Measurements from ENCODE around the gene BTN2A1.
A peak's percentile ranks its signal among the peaks of the same experiment; 100 is the strongest.

BTN2A1 gene

DNA sequence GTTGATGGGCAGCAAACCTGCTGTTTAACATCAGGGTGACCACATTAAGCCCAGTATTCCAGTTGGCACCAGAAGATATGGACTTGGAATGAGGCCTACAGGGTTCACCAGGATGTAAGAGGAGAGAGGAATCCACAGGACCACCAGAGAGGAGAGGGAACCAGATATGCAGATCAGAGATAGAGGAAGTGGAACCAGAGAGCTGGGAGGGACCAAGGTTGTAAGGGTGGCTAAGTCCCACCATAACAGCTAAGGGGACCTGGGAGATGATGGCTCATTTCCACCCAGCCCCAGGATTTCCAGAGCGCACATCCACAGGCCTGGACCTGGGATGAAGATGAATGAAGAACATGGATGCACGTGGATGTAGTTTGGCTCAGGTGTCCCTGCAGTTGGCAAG lies 11.1 kb downstream of the BTN2A1 start:
- no peak for DNase-seq (ENCODE audit: low read depth, low spot score)

DNA sequence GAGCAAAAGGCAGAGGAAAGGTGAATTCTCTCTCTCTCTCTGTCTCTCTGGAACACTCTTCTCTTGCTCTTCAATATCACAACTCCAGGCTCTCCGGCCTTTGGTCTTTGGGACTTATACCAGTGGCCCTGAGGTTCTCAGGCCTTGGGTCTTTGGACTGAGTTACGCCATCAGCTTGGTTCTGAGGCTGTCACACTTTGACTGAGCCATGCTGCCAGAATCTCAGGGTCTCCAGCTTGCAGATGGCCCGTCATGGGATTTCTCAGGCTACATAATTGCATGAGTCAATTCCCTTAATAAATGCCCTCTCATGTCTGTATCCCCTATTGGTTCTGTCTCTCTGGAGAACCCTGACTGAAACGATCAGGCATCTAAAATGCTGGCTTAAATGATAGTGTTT lies 12.9 kb downstream of the BTN2A1 start:
- no peak for DNase-seq (ENCODE audit: low read depth, low spot score)

DNA sequence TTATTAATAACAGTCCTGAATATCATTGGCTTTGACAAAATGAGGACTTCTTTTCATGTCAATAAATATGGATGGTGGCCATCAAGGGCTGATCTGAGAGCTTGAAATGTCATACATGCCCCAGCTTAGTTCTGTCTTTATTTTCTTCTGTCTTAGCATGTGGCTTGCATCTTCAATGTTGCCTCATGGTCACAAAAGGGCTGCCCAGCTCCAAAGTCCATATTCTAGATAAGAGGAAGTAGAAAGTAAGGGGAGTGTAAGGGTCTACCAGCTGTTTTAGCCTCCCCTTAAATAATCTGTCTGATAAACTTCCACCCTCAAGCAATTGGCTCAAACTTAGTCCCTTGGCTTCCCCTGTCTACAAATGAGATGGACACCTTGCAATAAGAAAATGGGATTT lies 14.2 kb downstream of the BTN2A1 start:
- DNase-seq (ENCODE audit: low read depth, low spot score), result no peak

GRCh38 chr6:26472549-26473290 lies 15.0 kb downstream of the BTN2A1 start:
- no peak for DNase-seq (ENCODE audit: low read depth, low spot score)

DNA sequence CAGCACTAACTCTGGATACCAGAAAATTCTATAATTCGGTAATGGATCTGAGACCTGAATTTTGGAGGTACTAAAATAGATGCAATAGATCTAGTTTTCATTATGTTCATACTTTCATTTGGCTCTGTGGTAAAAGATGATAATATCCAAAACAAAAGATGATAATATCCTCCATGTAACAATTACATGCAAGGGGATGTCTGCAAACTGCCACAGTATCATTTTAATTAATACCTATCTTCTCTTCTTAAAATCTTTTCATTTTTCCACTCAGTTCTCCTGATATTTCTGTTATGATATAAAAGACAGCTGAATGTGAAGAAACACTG lies 15.6 kb downstream of the BTN2A1 start:
- no peak for DNase-seq (ENCODE audit: low read depth, low spot score)

DNA sequence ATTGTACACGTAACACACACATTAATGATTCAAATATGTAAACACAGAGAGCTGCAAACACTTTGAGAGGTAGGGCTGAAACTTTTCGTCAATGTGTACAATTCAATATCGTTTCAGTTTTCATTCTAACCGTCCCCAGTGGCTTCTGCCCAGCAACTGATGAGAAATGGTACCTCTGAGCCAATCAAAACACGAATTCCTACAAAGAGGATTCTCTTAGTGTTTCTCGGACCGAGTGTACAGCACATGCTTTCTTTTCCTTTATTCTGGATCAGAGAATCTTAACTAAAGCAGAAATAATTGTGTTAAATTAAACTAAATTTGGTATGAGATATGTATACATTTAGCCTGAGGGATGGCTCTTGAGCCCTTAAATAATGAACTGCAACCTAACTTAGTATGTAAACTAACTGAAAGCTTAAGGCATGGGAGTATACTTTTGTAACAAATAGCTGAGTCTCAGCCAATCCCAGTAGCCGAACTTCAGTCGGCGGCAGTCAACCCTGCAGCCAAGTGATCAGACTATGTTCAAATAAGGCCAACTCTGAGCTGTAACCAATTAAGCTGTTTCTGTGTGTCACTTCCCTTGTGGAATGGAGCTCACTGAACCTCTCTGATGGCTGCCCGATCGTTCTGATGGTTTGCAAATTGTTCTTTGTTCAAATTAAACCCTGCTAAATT lies 16.1 kb downstream of the BTN2A1 start:
- peak; percentile 96 for DNase-seq (ENCODE audit: low read depth, low spot score)

GRCh38 chr6:26474439-26474881 lies 16.7 kb downstream of the BTN2A1 start:
- no peak for DNase-seq (ENCODE audit: low read depth, low spot score)

DNA sequence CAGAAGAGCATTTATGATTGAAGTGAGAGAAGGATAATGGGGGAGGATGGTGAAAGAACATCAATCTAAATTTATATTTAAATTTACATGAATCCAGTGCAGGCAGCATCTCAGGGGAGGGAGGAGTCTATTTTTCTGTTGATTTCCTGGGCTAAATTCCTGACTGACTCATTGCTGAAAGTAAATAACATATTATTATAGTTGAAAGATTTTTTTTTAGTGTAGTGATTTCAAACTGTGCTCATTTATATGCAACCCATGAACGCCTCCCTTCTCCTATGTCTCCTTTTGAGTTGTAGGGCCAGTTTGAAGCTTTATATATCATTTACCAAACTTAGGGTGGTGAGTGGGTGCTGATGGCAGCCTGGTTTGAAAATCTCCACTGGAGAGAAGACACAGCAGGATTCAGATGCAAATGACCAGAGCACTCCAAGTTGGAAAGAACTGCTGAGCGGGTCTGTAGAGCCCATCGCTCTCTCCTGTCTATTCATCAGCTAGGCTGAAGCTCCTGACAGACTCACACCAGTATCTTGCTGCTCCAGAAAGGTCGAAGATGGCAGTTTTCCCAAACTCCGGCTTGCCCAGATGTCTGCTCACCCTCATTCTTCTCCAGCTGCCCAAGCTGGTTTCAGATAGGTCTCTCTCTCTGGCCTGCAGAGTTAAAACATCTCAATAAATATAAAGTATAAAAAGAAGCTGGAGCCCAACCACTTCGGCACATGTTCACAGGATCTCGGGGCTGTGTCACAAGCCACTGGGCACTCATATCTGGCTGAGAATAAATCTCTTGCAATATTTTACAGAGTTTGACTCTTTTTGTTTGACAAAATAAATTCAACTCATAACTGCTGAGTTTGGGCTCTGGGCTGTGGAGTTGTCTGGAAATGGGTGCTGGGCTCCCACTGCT lies 18.3 kb downstream of the BTN2A1 start:
- DNase-seq (ENCODE audit: low read depth, low spot score), result peak; percentile 39

DNA sequence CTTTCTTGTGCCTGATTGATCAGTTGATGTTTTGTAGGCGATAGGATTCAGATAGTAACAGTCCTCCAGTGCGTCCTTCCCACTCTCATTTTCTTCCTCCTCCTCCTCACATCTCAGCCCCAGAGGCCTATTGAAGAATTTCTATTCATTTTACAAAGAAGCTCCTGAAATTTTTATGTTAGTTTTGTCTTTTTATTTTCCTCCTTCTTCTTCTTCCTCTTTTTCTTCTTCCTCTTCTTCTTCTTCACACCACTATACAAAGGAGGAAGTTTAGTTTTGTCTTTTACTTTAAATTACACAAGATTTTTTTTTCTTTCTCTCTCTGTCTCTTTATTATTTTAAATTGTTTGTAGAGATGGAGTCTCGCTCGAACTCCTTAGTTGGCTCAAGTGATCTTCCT lies 19.1 kb downstream of the BTN2A1 start:
- no peak for DNase-seq (ENCODE audit: low read depth, low spot score)

DNA sequence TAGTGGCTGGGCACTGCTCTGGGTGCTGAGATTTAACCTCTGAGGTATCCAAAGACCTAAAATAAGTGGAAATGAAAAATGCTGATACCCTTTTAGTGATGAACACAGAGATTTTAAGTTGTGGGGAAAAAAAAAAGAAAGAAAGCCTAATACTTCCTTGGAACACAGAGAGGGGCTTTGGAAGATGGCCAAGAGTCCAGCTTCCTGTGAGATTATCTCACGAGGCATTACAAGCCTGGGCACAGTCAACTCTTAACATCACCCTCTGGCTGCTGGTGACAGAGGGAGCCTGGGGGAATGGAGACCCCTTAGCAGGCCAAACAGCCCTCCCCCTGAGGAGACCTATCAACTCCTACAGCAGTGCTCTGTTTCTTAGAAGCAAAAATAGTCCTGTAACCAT lies 19.7 kb downstream of the BTN2A1 start:
- DNase-seq (ENCODE audit: low read depth, low spot score), result no peak

- DNase-seq (ENCODE audit: low read depth, low spot score), result no peak
These were observed 20.6 kb downstream of the BTN2A1 start for GRCh38 chr6:26478100-26478984.

- DNase-seq (ENCODE audit: low read depth, low spot score), result no peak
These were observed 21.2 kb downstream of the BTN2A1 start for GRCh38 chr6:26478985-26479278.

DNA sequence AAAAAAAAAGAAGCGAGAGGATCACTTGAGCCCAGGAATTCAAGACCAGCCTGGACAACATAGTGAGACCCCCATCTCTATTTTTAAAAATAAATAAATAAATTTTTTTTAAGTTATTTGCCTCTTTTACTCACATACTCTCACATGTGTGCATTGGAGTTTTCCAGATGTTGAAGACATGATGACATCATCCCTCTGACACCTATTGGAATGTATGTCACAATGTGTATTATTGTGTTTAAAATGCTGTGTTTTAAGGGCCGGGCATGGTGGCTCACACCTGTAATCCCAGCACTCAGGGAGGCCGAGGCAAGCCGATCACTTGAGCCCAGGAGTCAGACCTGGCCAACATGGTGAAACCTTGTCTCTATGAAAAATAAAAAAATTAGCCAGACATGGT lies 24.6 kb downstream of the BTN2A1 start:
- no peak for DNase-seq (ENCODE audit: low read depth, low spot score)

GRCh38 chr6:26483727-26484126 lies 26.0 kb downstream of the BTN2A1 start:
- no peak for DNase-seq (ENCODE audit: low read depth, low spot score)

- DNase-seq (ENCODE audit: low read depth, low spot score), result no peak
These were observed 26.4 kb downstream of the BTN2A1 start for GRCh38 chr6:26484161-26484560.

- DNase-seq (ENCODE audit: low read depth, low spot score), result no peak
These were observed 27.5 kb downstream of the BTN2A1 start for GRCh38 chr6:26485112-26485780.

DNA sequence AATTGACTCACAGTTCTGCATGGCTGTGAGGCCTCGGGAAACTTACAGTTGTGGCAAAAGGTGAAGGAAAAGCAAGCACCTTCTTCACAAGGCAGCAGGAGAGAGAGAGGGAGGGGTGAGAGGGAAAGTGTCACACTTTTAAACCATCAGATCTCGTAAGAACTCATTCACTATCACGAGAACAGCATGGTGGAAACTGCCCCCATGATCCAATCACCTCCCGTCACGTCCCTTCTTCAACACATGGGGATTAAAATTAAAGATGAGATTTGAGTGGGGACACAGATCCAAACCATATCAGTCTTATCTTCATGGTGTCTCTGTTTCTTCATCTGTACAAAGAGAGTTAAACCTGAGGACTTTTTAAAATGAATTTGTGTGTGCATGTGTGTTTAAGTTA lies 28.6 kb downstream of the BTN2A1 start:
- DNase-seq (ENCODE audit: low read depth, low spot score), result no peak

GRCh38 chr6:26487466-26487865 lies 29.7 kb downstream of the BTN2A1 start:
- DNase-seq (ENCODE audit: low read depth, low spot score), result no peak

- DNase-seq (ENCODE audit: low read depth, low spot score), result no peak
These were observed 32.5 kb downstream of the BTN2A1 start for GRCh38 chr6:26489996-26490964.

DNA sequence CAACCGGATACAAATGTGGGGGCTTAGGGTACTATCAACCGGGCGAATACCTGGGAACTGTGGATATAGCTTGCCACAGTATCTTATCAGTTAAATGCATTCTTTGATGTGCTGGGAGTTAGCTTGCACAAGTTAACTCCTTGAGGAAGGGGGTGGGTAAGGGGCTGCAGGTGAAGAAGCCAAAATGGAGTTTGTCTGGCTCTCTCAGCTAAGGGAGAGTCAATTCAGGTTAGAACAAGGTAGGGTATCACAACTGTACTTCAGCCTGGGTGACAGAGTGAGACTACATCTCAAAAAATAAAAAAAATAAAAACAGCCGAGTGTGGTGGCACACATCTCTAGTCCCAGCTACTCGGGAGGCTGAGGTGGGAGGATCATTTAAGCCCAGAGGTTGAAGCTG lies 33.8 kb downstream of the BTN2A1 start:
- DNase-seq (ENCODE audit: low read depth, low spot score), result no peak
